ENCODE measurements around the gene IGF1. TPM values are rescaled to one million over a fixed set of nuclear protein-coding genes. Genes with fewer than 3 reads are reported as not detected.
A peak's percentile ranks its signal among the peaks of the same experiment; 100 is the strongest.

Gene IGF1
- total RNA-seq, 1 donor from 2014 or later: not detected

DNA sequence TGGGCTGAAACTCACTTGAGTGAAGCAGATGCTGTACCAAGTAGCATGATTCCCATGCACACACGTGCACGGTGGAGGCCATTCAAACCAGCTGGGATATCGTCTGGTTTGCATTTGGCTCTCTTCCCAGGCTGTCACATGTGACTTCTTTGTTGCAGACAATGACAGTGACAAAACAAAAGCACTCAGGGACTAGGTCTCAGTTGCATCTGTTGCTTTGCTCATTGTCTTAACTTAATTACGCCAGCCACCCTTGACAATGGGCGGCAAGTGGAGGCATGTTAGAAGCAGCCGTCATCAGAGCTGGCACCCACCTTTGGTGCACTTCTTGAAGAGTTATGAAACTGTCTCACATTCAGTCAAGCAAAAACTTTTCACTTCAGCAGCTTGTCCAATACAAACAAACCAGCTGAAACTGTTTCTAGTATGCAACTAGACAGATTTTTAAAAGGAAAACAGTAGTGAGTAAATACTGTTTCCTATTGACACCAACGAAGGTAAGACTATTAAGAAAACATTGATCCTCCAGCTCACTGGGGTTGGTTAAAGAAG lies 74.3 kb downstream of the IGF1 start:
- no peaks in the 10 kb centered on the region for H3K9me3 Mint-ChIP-seq (ENCODE audit: unreplicated experiment)
- no peaks in the 10 kb centered on the region for H3K36me3 Mint-ChIP-seq (ENCODE audit: unreplicated experiment)
- no peak overlapping the region for H3K4me3 Mint-ChIP-seq (ENCODE audit: unreplicated experiment)
- TF ChIP-seq CTCF (IDR thresholded peaks at IDR 0.05; ENCODE audit: partially characterized antibody, unreplicated experiment): no peak
- DNase-seq: peak; percentile 22
- no peaks in the 10 kb centered on the region for H3K27me3 Mint-ChIP-seq (ENCODE audit: unreplicated experiment)
- H3K4me1 Mint-ChIP-seq (ENCODE audit: low read depth, unreplicated experiment): no peaks in the 10 kb centered on the region
- H3K27ac Mint-ChIP-seq (ENCODE audit: unreplicated experiment): no peak overlapping the region

GRCh38 chr12:102401087-102401486 lies 79.3 kb downstream of the IGF1 start:
- no peaks in the 10 kb centered on the region for H3K4me1 Mint-ChIP-seq (ENCODE audit: low read depth, unreplicated experiment)
- no peak for TF ChIP-seq CTCF (IDR thresholded peaks at IDR 0.05; ENCODE audit: partially characterized antibody, unreplicated experiment)

GRCh38 chr12:102399653-102400052 lies 80.7 kb downstream of the IGF1 start:
- no peaks in the 10 kb centered on the region for H3K9me3 Mint-ChIP-seq (ENCODE audit: unreplicated experiment)
- H3K36me3 Mint-ChIP-seq (ENCODE audit: unreplicated experiment): no peaks in the 10 kb centered on the region
- H3K4me3 Mint-ChIP-seq (ENCODE audit: unreplicated experiment): no peak overlapping the region
- TF ChIP-seq CTCF (IDR thresholded peaks at IDR 0.05; ENCODE audit: partially characterized antibody, unreplicated experiment): no peak
- no peaks in the 10 kb centered on the region for H3K27me3 Mint-ChIP-seq (ENCODE audit: unreplicated experiment)
- no peaks in the 10 kb centered on the region for H3K4me1 Mint-ChIP-seq (ENCODE audit: low read depth, unreplicated experiment)
- DNase-seq: no peak
- no peak overlapping the region for H3K27ac Mint-ChIP-seq (ENCODE audit: unreplicated experiment)

More at GRCh38 chr12:102401087-102401486, 79.3 kb downstream of the IGF1 start:
- Mint-ChIP-seq H3K27me3 (ENCODE audit: unreplicated experiment) (no peaks in the 10 kb centered on the region), H3K9me3 (ENCODE audit: unreplicated experiment) (no peaks in the 10 kb centered on the region), H3K36me3 (ENCODE audit: unreplicated experiment) (no peaks in the 10 kb centered on the region), H3K4me3 (ENCODE audit: unreplicated experiment) (no peak overlapping the region), H3K27ac (ENCODE audit: unreplicated experiment) (no peak overlapping the region)
- no peak for DNase-seq

DNA sequence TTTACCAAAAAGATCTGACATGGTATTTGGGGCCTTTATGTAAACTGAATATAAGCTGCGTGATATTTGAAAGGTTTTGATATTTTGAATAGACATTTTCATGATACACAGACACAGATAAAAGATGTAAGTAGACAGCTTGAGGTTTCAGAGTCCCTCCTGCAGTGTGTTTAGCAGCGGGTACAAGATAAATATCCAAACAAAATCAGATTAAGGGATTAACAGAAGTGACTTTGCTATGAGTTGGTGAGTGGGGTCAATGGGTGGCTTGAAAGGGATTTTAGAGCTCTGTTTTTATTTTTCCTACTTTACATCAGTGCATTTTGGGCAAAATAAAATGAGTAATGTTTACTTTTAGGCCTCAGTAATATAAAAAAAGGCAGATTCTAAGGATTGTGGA lies 84.1 kb downstream of the IGF1 start:
- TF ChIP-seq CTCF (IDR thresholded peaks at IDR 0.05; ENCODE audit: partially characterized antibody, unreplicated experiment): no peak
- H3K9me3 Mint-ChIP-seq (ENCODE audit: unreplicated experiment): no peaks in the 10 kb centered on the region
- H3K27ac Mint-ChIP-seq (ENCODE audit: unreplicated experiment): no peak overlapping the region
- H3K4me3 Mint-ChIP-seq (ENCODE audit: unreplicated experiment): no peak overlapping the region
- H3K36me3 Mint-ChIP-seq (ENCODE audit: unreplicated experiment): no peaks in the 10 kb centered on the region
- no peak for DNase-seq
- H3K27me3 Mint-ChIP-seq (ENCODE audit: unreplicated experiment): no peaks in the 10 kb centered on the region
- H3K4me1 Mint-ChIP-seq (ENCODE audit: low read depth, unreplicated experiment): no peaks in the 10 kb centered on the region

- Mint-ChIP-seq H3K4me3 (ENCODE audit: unreplicated experiment) (no peak overlapping the region), H3K36me3 (ENCODE audit: unreplicated experiment) (no peaks in the 10 kb centered on the region), H3K9me3 (ENCODE audit: unreplicated experiment) (no peaks in the 10 kb centered on the region), H3K27me3 (ENCODE audit: unreplicated experiment) (no peaks in the 10 kb centered on the region), H3K4me1 (ENCODE audit: low read depth, unreplicated experiment) (no peaks in the 10 kb centered on the region), H3K27ac (ENCODE audit: unreplicated experiment) (no peak overlapping the region)
- no peak for DNase-seq
- TF ChIP-seq CTCF (IDR thresholded peaks at IDR 0.05; ENCODE audit: partially characterized antibody, unreplicated experiment): no peak
These were observed 86.2 kb downstream of the IGF1 start for GRCh38 chr12:102394200-102394599.
